Omental fat pad (tissue), 4 donors: ENCODE measurements around the gene SLC5A1. TPM values are rescaled to one million over a fixed set of nuclear protein-coding genes. Genes with fewer than 3 reads are reported as not detected.

Source experiments
- ATAC-seq: fragments of 150-250 bp; one replicate; pipeline ENCODE4 v1.9.1; 2016; ENCODE audit warnings: mild to moderate bottlenecking, moderate library complexity; ENCODE audit not compliant: low FRiP score
- DNase-seq: peaks from one replicate; pipeline ENCODE4 v3.0.0-alpha.2; 2019; ENCODE audit warnings: low spot score
- CTCF ChIP-seq, 3 donors: fragments of 450-650 bp; IDR thresholded peaks; one replicate each; pipeline ENCODE4 v1.5.1; 2016 to 2017; ENCODE audit warnings: antibody characterized with exemption in 3 of 3, mild to moderate bottlenecking in 3 of 3, moderate library complexity in 2 of 3
- total RNA-seq, 4 donors: library from RNA; depleted of rRNA; stranded (reverse); fragments of >200 nt; gene quantifications; one replicate each; pipeline ENCODE4 v1.1.0, GENCODE V29; 2016

SLC5A1 gene
- total RNA-seq = not detected

GRCh38 chr22:32042924-32043323 lies at the start of gene SLC5A1:
SLC5A1 (plus strand) TSS chr22:32043261; CDS start chr22:32043282, 21 bp downstream.
- TF ChIP-seq CTCF (IDR thresholded peaks at IDR 0.05) = no peak
- no peak for DNase-seq
- ATAC-seq = no peak

DNA sequence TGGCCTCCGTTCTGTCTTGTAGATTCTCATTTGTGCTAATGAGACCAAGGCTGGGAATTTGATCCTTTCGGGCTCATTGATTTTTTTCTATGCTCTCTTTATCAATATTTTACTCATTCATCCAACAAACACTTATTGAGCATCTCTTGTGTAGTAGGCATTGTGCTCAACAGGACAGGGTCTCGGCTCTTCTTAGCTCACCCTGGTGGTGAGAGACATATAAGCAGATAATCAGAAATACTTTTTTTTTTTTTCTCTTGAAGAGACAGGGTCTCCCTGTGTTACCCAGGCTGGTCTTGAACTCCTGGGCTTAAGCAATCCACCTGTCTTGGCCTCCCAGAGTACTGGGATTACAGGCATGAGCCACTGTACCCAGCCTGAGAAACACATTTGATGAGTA lies 48.0 kb upstream of the SLC5A1 start:
- TF ChIP-seq CTCF (IDR thresholded peaks at IDR 0.05) = no peak
- DNase-seq (no peak), ATAC-seq (no peak)

GRCh38 chr22:31995807-31996206 lies 47.3 kb upstream of the SLC5A1 start:
- DNase-seq (no peak), ATAC-seq (no peak)
- TF ChIP-seq CTCF (IDR thresholded peaks at IDR 0.05) = no peak

DNA sequence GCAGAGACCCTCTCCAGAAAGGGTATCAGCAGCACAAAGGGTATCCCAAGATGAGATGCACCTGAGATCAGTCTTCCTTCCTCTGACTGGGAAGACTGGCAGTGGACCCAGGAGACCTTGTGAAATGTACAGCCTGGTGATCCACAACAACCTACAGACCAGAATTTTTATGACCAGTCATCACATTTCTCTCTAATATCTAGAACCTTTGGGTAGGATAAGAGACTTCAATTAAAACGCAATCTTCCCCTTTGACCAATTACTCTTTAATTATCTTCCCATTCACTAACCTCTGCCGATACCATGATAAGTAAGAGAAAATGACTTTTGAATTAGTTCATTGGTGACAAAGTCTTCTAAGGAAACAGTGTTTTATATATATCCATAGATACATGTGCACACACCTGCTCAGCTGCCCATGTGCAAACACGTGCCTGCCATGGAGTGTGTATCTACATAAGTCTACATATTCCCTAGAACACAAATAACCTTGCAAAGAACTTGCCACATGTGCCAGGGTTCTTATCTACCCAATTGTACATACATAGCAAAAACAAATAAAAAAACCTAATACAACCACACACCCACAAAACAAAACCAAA lies 44.2 kb upstream of the SLC5A1 start:
- DNase-seq (no peak), ATAC-seq (no peak)
- no peak for TF ChIP-seq CTCF (IDR thresholded peaks at IDR 0.05)

DNA sequence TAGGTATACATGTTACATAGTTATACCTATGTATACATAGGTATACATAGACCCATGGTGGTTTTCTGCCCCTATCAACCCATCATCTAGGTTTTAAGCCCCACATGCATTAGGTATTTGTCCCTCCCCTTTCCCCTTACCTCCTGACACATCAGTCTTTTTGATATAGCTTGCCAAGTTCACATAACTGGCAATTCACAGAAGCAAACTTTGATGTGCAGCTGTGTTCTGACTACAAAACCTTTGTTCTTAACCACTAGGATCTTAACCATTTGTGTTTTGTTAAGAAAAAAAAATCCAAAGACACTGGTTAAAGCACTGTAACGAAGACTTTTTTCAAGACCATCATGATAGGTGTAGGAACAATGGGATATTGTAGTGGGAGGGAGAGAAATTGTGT lies 42.9 kb upstream of the SLC5A1 start:
- DNase-seq = no peak
- no peak for TF ChIP-seq CTCF (IDR thresholded peaks at IDR 0.05)
- ATAC-seq = no peak

- no peak for DNase-seq
- ATAC-seq = no peak
- no peak for TF ChIP-seq CTCF (IDR thresholded peaks at IDR 0.05)
These were observed 37.6 kb upstream of the SLC5A1 start for GRCh38 chr22:32005453-32005852.

- DNase-seq (no peak), ATAC-seq (no peak)
- no peak for TF ChIP-seq CTCF (IDR thresholded peaks at IDR 0.05)
These were observed 29.9 kb upstream of the SLC5A1 start for GRCh38 chr22:32013200-32013599.
